Subcutaneous adipose tissue (tissue), 4 donors: ENCODE results near the gene ZNF487. TPM values are rescaled to one million over a fixed set of nuclear protein-coding genes. Genes with fewer than 3 reads are reported as not detected.

Experiments used
- total RNA-seq, 4 donors: library from RNA; depleted of rRNA; stranded (reverse); fragments of >200 nt; gene quantifications; one replicate each; pipeline ENCODE4 v1.1.0, GENCODE V29; 2016
- TF ChIP-seq, protein P1 (sequence below): fragments of 450-650 bp; IDR thresholded peaks from one replicate; pipeline ENCODE4 v1.5.1; 2016; ENCODE audit warnings: low read depth, mild to moderate bottlenecking, control low read depth, antibody characterized with exemption, moderate library complexity

The ZNF487 gene
- total RNA-seq, 4 donors from 2014 or later, result 3.9 to 10.9 (median 7.9) TPM

DNA sequence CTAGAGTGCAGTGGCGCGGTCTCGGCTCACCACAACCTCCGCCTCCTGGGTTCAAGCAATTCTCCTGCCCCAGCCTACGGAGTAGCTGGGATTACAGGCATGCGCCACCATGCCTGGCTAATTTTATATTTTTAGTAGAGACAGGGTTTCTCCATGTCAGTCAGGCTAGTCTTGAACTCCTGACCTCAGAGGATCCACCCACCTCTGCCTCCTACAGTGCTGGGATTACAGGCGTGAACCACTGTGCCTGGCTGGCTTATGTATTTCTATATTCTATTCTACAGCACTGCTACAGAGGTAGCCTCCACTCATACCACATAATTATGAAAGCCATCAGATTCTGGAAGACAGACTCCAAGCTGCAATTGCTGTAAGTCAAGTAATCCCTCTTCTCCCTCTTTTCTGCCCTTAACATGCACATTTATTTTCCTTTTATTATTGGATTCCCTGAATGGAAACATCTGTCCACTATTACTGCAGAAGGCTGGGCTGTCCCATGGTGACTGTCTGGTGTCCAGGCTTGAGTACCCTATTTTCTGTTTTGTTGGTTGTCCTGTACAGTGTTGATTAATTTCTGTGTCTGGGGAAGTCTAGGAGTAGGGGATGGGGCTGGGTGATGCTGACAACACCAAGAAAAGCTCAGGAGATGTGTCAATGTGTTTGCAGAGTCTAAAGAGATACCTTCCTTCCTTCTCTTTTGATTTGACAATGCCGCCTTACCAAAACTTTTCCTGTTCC is 5.8 kb upstream of the ZNF487 start:
- TF ChIP-seq, protein P1, sequence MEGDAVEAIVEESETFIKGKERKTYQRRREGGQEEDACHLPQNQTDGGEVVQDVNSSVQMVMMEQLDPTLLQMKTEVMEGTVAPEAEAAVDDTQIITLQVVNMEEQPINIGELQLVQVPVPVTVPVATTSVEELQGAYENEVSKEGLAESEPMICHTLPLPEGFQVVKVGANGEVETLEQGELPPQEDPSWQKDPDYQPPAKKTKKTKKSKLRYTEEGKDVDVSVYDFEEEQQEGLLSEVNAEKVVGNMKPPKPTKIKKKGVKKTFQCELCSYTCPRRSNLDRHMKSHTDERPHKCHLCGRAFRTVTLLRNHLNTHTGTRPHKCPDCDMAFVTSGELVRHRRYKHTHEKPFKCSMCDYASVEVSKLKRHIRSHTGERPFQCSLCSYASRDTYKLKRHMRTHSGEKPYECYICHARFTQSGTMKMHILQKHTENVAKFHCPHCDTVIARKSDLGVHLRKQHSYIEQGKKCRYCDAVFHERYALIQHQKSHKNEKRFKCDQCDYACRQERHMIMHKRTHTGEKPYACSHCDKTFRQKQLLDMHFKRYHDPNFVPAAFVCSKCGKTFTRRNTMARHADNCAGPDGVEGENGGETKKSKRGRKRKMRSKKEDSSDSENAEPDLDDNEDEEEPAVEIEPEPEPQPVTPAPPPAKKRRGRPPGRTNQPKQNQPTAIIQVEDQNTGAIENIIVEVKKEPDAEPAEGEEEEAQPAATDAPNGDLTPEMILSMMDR, result no peak

DNA sequence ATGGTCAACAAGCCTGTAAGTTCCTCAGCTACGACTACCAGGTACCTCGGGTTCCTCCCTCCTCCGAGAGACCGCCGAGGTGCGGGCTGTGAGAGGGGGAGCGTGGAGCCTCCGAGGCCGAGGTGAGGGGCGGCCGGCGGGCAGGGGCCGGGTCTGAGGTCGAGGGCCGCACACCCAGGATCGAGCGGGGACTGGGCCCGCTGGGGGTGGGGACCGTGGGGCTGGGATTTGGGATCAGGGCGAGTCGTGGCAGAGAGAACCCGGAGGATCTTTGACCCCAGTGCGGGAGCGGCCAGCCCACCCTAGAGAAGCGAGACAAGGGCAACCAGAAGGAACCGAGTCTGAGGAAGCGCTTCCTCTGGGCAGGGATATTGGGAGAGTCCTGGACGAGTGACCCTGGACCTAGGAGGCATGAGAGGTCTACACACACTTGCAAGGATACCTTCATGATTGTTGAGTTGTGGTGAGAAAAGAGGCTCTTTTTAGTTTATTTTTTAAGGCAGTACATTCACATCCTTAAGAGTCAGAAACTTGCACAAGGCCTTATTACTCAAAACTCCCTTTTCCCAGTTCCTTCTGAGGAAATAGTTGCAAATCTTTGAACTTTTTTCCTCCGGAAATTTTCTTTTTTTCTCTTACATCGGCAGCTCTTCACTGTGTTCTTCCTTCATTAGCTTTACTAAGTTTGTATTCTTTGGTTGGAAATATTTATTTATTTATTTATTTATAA is 395 bp downstream of the ZNF487 start:
- TF ChIP-seq, protein P1, result no peak

DNA sequence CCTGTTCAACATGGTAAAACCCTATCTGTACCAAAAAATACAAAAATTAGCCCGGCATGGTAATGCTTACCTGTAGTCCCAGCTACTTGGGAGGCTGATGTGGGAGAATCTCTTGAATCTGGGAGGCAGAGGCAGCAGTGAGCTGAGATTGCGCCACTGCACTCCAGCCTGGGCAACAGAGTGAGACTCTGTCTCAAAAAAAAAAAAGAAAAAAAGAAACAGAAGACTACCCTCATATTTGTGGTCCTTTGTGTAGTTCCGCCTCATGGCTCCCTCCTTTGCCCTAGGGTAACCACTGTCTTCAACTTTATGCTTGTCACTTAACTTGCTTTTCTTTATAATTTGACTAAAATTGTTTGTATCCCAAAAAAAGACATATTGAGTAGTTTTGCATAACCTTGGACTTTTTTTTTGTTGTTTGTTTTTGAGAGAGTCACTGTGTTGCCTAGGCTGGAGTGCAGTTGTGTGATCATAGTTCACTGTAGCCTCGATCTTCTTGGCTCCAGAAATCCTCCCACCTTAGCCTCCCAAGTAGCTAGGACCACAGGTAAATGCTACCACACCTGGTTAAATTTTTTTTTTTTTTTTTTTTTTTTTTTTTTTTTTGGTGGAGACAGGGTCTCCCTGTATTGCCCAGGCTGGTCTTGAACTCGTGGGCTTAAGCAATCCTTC is 3.7 kb downstream of the ZNF487 start:
- TF ChIP-seq, protein P1, result no peak

DNA sequence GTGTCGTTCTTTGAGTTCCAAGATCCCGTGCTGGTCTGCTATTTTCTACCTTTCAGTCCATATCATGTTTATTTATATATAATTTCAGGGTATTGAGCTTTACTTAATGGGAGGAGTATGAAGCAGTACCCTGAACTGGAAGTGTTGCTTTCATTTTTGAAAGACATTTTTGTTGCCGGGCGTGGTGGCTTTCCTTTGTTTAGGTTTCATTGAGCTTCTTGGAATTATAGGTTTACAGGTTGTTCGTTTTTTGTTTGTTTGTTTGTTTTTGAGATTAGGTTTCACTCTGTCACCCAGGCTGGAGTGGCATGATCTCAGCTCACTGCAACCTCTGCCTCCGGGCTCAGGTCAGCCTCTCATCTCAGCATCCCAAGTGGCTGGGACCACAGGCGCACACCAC is 7.4 kb downstream of the ZNF487 start:
- TF ChIP-seq, protein P1, result no peak

DNA sequence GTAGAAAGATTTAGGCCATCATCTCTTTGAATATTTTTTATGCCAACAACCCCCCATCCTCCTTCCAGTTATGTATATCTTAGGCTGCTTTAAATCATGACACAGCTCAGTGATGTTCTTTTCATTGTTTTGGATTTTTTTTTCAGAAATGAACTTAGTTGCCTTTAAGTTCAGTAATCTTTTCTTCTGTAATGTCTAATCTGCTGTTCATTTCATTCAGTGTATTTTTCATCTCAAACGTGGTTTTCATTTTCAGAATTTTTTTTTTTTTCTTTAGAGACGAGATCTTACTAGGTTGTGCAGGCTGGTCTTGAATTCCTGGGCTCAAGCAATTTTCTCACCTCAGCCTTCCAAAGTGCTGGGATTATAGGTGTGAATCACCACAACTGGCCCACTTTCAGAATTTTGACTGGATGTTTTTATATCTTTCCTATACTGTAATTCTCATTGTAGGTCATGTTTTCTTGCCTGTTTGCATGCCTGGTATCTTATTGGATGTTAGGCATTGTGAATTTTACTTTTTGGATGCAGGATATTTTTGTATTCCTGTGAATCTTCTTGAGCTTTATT is 8.1 kb downstream of the ZNF487 start:
- TF ChIP-seq, protein P1, result no peak

DNA sequence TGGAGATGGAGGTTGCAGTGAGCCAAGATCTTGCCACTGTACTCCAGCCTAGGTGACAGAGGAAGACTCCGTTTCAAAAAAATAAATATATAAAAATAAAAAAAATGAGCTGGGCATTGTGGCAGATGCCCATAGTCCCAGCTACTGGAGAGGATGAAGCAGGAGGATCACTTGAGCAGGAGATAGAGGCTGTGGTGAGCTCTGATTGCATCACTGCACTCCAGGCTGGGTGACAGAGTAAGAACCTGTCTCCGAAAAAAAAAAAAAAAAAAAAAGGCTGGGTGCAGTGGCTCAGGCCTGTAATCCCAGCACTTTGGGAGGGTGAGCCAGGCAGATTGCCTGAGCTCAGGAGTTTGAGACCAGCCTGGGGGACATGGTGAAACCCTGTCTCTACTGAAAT is 11.8 kb downstream of the ZNF487 start:
- TF ChIP-seq, protein P1, result no peak

DNA sequence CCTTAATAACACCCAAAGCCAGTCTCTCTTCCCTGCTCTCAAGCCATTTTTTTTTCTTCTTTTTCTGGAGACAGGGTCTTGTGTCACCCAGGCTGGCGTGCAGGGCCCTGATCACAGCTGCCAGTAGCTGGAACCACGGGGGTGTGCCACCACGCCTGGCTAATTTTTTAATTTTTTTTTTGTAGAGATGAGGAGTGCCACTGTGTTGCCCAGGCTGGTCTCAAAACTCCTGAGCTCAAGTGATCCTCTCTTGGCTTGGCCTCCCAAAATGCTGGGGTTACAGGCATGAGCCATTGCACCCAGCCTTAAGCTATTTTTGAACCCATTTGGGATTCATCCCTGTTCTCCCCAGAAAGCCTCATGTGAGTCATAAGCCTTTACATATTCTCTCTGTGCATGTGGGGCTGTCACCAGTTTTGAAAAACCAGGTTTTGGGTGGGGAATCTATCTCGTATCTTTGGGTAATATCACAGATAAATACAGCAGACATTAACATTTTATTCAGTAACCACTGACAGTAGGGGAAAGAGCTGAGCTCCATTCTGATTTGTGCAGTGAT is 15.5 kb downstream of the ZNF487 start:
- TF ChIP-seq, protein P1, result no peak
